HAP-1 (cell line): ENCODE results near the gene ADAMTS17.

Experiments used
- DNase-seq, 2 experiments: peaks; one replicate each; pipeline ENCODE4 v3.0.0-alpha.2; 2016 to 2020; ENCODE audit warnings: low spot score in 2 of 2
- H3K27me3 ChIP-seq: fragments of 250-450 bp; sonication (Bioruptor Pico); 2 replicates; pipeline ENCODE4 v1.5.1; 2020; ENCODE audit warnings: low read depth, mild to moderate bottlenecking, moderate library complexity
- H3K36me3 ChIP-seq: fragments of 250-450 bp; sonication (Bioruptor Pico); replicated peaks from 2 replicates; pipeline ENCODE4 v1.5.1; 2020; ENCODE audit warnings: mild to moderate bottlenecking
- H3K4me1 ChIP-seq: fragments of 250-450 bp; sonication (Bioruptor Pico); 2 replicates; pipeline ENCODE4 v1.5.1; 2020; ENCODE audit warnings: mild to moderate bottlenecking
- H3K4me3 ChIP-seq: fragments of 250-450 bp; sonication (Bioruptor Pico); 2 replicates; pipeline ENCODE4 v1.5.1; 2020; ENCODE audit warnings: mild to moderate bottlenecking, moderate library complexity
- H3K9me3 ChIP-seq: fragments of 250-450 bp; sonication (Bioruptor Pico); 2 replicates; pipeline ENCODE4 v1.5.1; 2020; ENCODE audit warnings: mild to moderate bottlenecking, moderate library complexity
- in situ Hi-C: fragments of 300-500 bp; cut with MboI; formaldehyde crosslinking; loops from 3 replicates; pipeline ENCODE4 v1.14.3; 2020; ENCODE audit warnings: low sequenced_read_pairs, inconsistent platforms, mixed read lengths

The ADAMTS17 gene

GRCh38 chr15:100166313-100166712, 175.5 kb downstream of the ADAMTS17 start:
- no peaks in the 10 kb centered on the region for H3K27me3 ChIP-seq
- in situ Hi-C loops = no loop called here
- no peaks in the 10 kb centered on the region for H3K4me1 ChIP-seq
- no peaks in the 10 kb centered on the region for H3K36me3 ChIP-seq
- DNase-seq = no peak
- H3K4me3 ChIP-seq = no peak overlapping the region
- no peaks in the 10 kb centered on the region for H3K9me3 ChIP-seq

GRCh38 chr15:100163961-100164360, 177.8 kb downstream of the ADAMTS17 start:
- in situ Hi-C loops = no loop called here
- no peaks in the 10 kb centered on the region for H3K9me3 ChIP-seq

GRCh38 chr15:100160953-100161352, 180.8 kb downstream of the ADAMTS17 start:
- no peak overlapping the region for H3K4me3 ChIP-seq
- H3K4me1 ChIP-seq = no peaks in the 10 kb centered on the region
- no peaks in the 10 kb centered on the region for H3K9me3 ChIP-seq
- H3K36me3 ChIP-seq = no peaks in the 10 kb centered on the region
- in situ Hi-C loops = no loop called here
- no peaks in the 10 kb centered on the region for H3K27me3 ChIP-seq
- no peak for DNase-seq

More at GRCh38 chr15:100163961-100164360, 177.8 kb downstream of the ADAMTS17 start:
- no peaks in the 10 kb centered on the region for H3K36me3 ChIP-seq
- no peak for DNase-seq
- H3K27me3 ChIP-seq = no peaks in the 10 kb centered on the region
- H3K4me3 ChIP-seq = no peak overlapping the region
- H3K4me1 ChIP-seq = no peaks in the 10 kb centered on the region

GRCh38 chr15:100159436-100159835, 182.3 kb downstream of the ADAMTS17 start:
- no peaks in the 10 kb centered on the region for H3K36me3 ChIP-seq
- no peak for DNase-seq
- H3K9me3 ChIP-seq = no peaks in the 10 kb centered on the region
- H3K4me3 ChIP-seq = no peak overlapping the region
- H3K4me1 ChIP-seq = no peaks in the 10 kb centered on the region
- in situ Hi-C loops = no loop called here
- no peaks in the 10 kb centered on the region for H3K27me3 ChIP-seq

- Histone ChIP-seq H3K4me3 (no peak overlapping the region), H3K36me3 (no peaks in the 10 kb centered on the region), H3K27me3 (no peaks in the 10 kb centered on the region), H3K4me1 (no peaks in the 10 kb centered on the region), H3K9me3 (no peaks in the 10 kb centered on the region)
- in situ Hi-C loops = no loop called here
- no peak for DNase-seq
Observed at GRCh38 chr15:100158356-100158755, 183.4 kb downstream of the ADAMTS17 start.

GRCh38 chr15:100156201-100156600, 185.6 kb downstream of the ADAMTS17 start:
- H3K9me3 ChIP-seq = no peaks in the 10 kb centered on the region
- H3K36me3 ChIP-seq = no peaks in the 10 kb centered on the region
- in situ Hi-C loops = no loop called here
- H3K27me3 ChIP-seq = no peaks in the 10 kb centered on the region
- H3K4me3 ChIP-seq = no peak overlapping the region
- DNase-seq = no peak
- H3K4me1 ChIP-seq = no peaks in the 10 kb centered on the region

GRCh38 chr15:100154338-100154737, 187.4 kb downstream of the ADAMTS17 start:
- Histone ChIP-seq H3K4me1 (no peaks in the 10 kb centered on the region), H3K9me3 (no peaks in the 10 kb centered on the region), H3K36me3 (no peaks in the 10 kb centered on the region), H3K27me3 (no peaks in the 10 kb centered on the region), H3K4me3 (no peak overlapping the region)
- no peak for DNase-seq
- in situ Hi-C loops = no loop called here

- Histone ChIP-seq H3K9me3 (no peaks in the 10 kb centered on the region), H3K27me3 (no peaks in the 10 kb centered on the region), H3K36me3 (no peaks in the 10 kb centered on the region), H3K4me3 (no peak overlapping the region), H3K4me1 (no peaks in the 10 kb centered on the region)
- in situ Hi-C loops = no loop called here
- no peak for DNase-seq
Observed at GRCh38 chr15:100152463-100152862, 189.3 kb downstream of the ADAMTS17 start.

- no peak for DNase-seq
- no peaks in the 10 kb centered on the region for H3K27me3 ChIP-seq
Observed at GRCh38 chr15:100150906-100151305, 190.9 kb downstream of the ADAMTS17 start.

GRCh38 chr15:100147828-100148227, 193.9 kb downstream of the ADAMTS17 start:
- H3K4me1 ChIP-seq = no peaks in the 10 kb centered on the region
- H3K36me3 ChIP-seq = no peaks in the 10 kb centered on the region
- H3K4me3 ChIP-seq = no peak overlapping the region
- no peaks in the 10 kb centered on the region for H3K9me3 ChIP-seq
- no peak for DNase-seq
- in situ Hi-C loops = no loop called here
- no peaks in the 10 kb centered on the region for H3K27me3 ChIP-seq

More at GRCh38 chr15:100150906-100151305, 190.9 kb downstream of the ADAMTS17 start:
- in situ Hi-C loops = no loop called here
- Histone ChIP-seq H3K4me3 (no peak overlapping the region), H3K36me3 (no peaks in the 10 kb centered on the region), H3K4me1 (no peaks in the 10 kb centered on the region), H3K9me3 (no peaks in the 10 kb centered on the region)

GRCh38 chr15:100143378-100143777, 198.4 kb downstream of the ADAMTS17 start:
- no peaks in the 10 kb centered on the region for H3K27me3 ChIP-seq
- H3K4me3 ChIP-seq = no peak overlapping the region
- DNase-seq = no peak
- in situ Hi-C loops = no loop called here
- H3K36me3 ChIP-seq = no peaks in the 10 kb centered on the region
- no peaks in the 10 kb centered on the region for H3K9me3 ChIP-seq
- H3K4me1 ChIP-seq = no peaks in the 10 kb centered on the region

- in situ Hi-C loops = no loop called here
Observed at GRCh38 chr15:100141311-100142001, 200.3 kb downstream of the ADAMTS17 start.

GRCh38 chr15:100140527-100141308, 201.1 kb downstream of the ADAMTS17 start:
- Histone ChIP-seq H3K27me3 (no peaks in the 10 kb centered on the region), H3K4me1 (no peaks in the 10 kb centered on the region), H3K36me3 (no peaks in the 10 kb centered on the region), H3K4me3 (no peak overlapping the region), H3K9me3 (no peaks in the 10 kb centered on the region)
- no peak for DNase-seq
- in situ Hi-C loops = no loop called here

More at GRCh38 chr15:100141311-100142001, 200.3 kb downstream of the ADAMTS17 start:
- Histone ChIP-seq H3K9me3 (no peaks in the 10 kb centered on the region), H3K36me3 (no peaks in the 10 kb centered on the region), H3K4me3 (no peak overlapping the region), H3K4me1 (no peaks in the 10 kb centered on the region), H3K27me3 (no peaks in the 10 kb centered on the region)
- DNase-seq = no peak

GRCh38 chr15:100134586-100134985, 207.2 kb downstream of the ADAMTS17 start:
- Histone ChIP-seq H3K4me1 (no peaks in the 10 kb centered on the region), H3K9me3 (no peaks in the 10 kb centered on the region), H3K4me3 (no peak overlapping the region), H3K36me3 (no peaks in the 10 kb centered on the region), H3K27me3 (no peaks in the 10 kb centered on the region)
- in situ Hi-C loops = no loop called here
- no peak for DNase-seq
